GM13977 (cell line): Measurements from ENCODE around the gene MORF4L1.

Experiments used
- DNase-seq: peaks from one replicate; pipeline ENCODE4 v3.0.0; 2012; ENCODE audit warnings: low spot score
- in situ Hi-C: fragments of 300-500 bp; cut with MboI; formaldehyde crosslinking; loops from one replicate; pipeline ENCODE4 v1.12.0; 2022; ENCODE audit warnings: low sequenced_read_pairs, low pct_unique_long_range_greater_than_20kb, mixed read lengths, inconsistent platforms; ENCODE audit not compliant: unreplicated experiment
- TF ChIP-seq, protein P1 (sequence below): IDR thresholded peaks from 2 replicates; pipeline ENCODE4 v1.5.1; 2012; ENCODE audit warnings: mild to moderate bottlenecking, control low read depth; ENCODE audit not compliant: insufficient read depth; ENCODE audit errors: extremely low read depth, missing control alignments

Gene MORF4L1

DNA sequence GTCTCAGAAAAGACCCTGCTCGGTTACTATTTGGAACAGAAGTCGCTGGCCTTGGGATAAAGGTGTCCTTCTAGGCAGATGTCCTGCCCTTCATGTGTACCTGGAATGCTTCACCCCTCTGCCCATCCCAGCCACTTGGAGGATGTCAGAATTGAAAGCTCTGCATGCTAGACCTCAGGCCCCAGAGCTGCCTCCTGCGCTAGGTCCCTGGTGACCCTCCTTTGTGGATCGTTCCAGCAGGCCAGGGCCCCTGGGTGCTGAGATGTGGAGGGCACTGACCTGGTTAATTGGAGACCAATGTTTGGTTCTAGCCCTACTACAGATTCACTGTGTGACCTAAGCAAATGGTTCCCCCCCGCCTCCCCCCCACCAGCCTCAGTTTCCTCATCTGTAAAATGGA, 74.8 kb downstream of the MORF4L1 start:
- DNase-seq: no peak
- TF ChIP-seq, protein P1, sequence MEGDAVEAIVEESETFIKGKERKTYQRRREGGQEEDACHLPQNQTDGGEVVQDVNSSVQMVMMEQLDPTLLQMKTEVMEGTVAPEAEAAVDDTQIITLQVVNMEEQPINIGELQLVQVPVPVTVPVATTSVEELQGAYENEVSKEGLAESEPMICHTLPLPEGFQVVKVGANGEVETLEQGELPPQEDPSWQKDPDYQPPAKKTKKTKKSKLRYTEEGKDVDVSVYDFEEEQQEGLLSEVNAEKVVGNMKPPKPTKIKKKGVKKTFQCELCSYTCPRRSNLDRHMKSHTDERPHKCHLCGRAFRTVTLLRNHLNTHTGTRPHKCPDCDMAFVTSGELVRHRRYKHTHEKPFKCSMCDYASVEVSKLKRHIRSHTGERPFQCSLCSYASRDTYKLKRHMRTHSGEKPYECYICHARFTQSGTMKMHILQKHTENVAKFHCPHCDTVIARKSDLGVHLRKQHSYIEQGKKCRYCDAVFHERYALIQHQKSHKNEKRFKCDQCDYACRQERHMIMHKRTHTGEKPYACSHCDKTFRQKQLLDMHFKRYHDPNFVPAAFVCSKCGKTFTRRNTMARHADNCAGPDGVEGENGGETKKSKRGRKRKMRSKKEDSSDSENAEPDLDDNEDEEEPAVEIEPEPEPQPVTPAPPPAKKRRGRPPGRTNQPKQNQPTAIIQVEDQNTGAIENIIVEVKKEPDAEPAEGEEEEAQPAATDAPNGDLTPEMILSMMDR: no peak
- in situ Hi-C loops: no loop called here
